HEK293 (cell line): ENCODE data around the gene SESTD1.

Source experiments
- BCL11B ChIP-seq: fragments of 450-650 bp; formaldehyde crosslinking; IDR thresholded peaks from 2 replicates; pipeline ENCODE4 v1.5.1; 2016; ENCODE audit warnings: low read depth, missing biosample characterization, missing genetic modification characterization
- CTCF ChIP-seq: fragments of 450-650 bp; formaldehyde crosslinking; IDR thresholded peaks from 2 replicates; pipeline ENCODE4 v1.5.1; 2016; ENCODE audit warnings: missing biosample characterization, missing genetic modification characterization
- ELK4 ChIP-seq: IDR thresholded peaks from 2 replicates; pipeline ENCODE4 v1.6.1; 2011; ENCODE audit warnings: mild to moderate bottlenecking, low read depth, low read length, borderline replicate concordance
- KLF17 ChIP-seq: fragments of 450-650 bp; formaldehyde crosslinking; IDR thresholded peaks from 2 replicates; pipeline ENCODE4 v1.5.1; 2016; ENCODE audit warnings: missing biosample characterization, missing genetic modification characterization
- KLF8 ChIP-seq: fragments of 450-650 bp; formaldehyde crosslinking; IDR thresholded peaks from 2 replicates; pipeline ENCODE4 v1.5.1; 2016; ENCODE audit warnings: missing biosample characterization, missing genetic modification characterization
- PRDM1 ChIP-seq: fragments of 450-650 bp; formaldehyde crosslinking; IDR thresholded peaks from 2 replicates; pipeline ENCODE4; 2016; ENCODE audit warnings: missing biosample characterization, missing genetic modification characterization
- TCF7L2 ChIP-seq: IDR thresholded peaks from 2 replicates; pipeline ENCODE4 v1.6.1; 2011; ENCODE audit warnings: low read depth, mild to moderate bottlenecking, inconsistent platforms, low read length, moderate library complexity, borderline replicate concordance
- ZEB2 ChIP-seq: fragments of 450-650 bp; formaldehyde crosslinking; IDR thresholded peaks from 2 replicates; pipeline ENCODE4 v1.5.1; 2016; ENCODE audit warnings: missing biosample characterization, missing genetic modification characterization
- ZNF140 ChIP-seq: fragments of 450-650 bp; formaldehyde crosslinking; IDR thresholded peaks from 2 replicates; pipeline ENCODE4 v1.5.1; 2016; ENCODE audit warnings: missing biosample characterization, missing genetic modification characterization
- ZNF148 ChIP-seq: fragments of 450-650 bp; formaldehyde crosslinking; IDR thresholded peaks from 2 replicates; pipeline ENCODE4 v1.5.0; 2017; ENCODE audit warnings: missing biosample characterization, missing genetic modification characterization, borderline replicate concordance
- ZNF184 ChIP-seq: fragments of 450-650 bp; IDR thresholded peaks from 2 replicates; pipeline ENCODE4 v1.5.1; 2018; ENCODE audit warnings: missing biosample characterization, mild to moderate bottlenecking, missing genetic modification characterization
- ZNF19 ChIP-seq: fragments of 450-650 bp; formaldehyde crosslinking; IDR thresholded peaks from 2 replicates; pipeline ENCODE4; 2016; ENCODE audit warnings: missing biosample characterization, missing genetic modification characterization, low read depth
- ZNF221 ChIP-seq: fragments of 450-650 bp; formaldehyde crosslinking; IDR thresholded peaks from 2 replicates; pipeline ENCODE4 v1.5.1; 2017; ENCODE audit warnings: missing biosample characterization, missing genetic modification characterization, borderline replicate concordance
- ZNF280D ChIP-seq: fragments of 450-650 bp; formaldehyde crosslinking; IDR thresholded peaks from 2 replicates; pipeline ENCODE4 v1.5.1; 2016; ENCODE audit warnings: missing biosample characterization, missing genetic modification characterization
- ZNF335 ChIP-seq: fragments of 450-650 bp; formaldehyde crosslinking; conservative IDR thresholded peaks from 2 replicates; pipeline ENCODE4 v1.5.1; 2016; ENCODE audit warnings: missing biosample characterization, missing genetic modification characterization
- ZNF354C ChIP-seq: fragments of 450-650 bp; formaldehyde crosslinking; IDR thresholded peaks from 2 replicates; pipeline ENCODE4 v1.5.1; 2016; ENCODE audit warnings: missing biosample characterization, missing genetic modification characterization, low read depth, borderline replicate concordance
- ZNF510 ChIP-seq: fragments of 450-650 bp; formaldehyde crosslinking; IDR thresholded peaks from 2 replicates; pipeline ENCODE4 v1.5.1; 2018; ENCODE audit warnings: mild to moderate bottlenecking, missing genetic modification characterization, missing biosample characterization; ENCODE audit not compliant: insufficient replicate concordance
- ZNF529 ChIP-seq: fragments of 450-650 bp; formaldehyde crosslinking; IDR thresholded peaks from 2 replicates; pipeline ENCODE4 v1.5.1; 2017; ENCODE audit warnings: missing genetic modification characterization, missing biosample characterization; ENCODE audit not compliant: insufficient replicate concordance
- ZNF544 ChIP-seq: fragments of 450-650 bp; formaldehyde crosslinking; IDR thresholded peaks from 2 replicates; pipeline ENCODE4 v1.5.0; 2017; ENCODE audit warnings: missing biosample characterization, missing genetic modification characterization
- ZNF596 ChIP-seq: fragments of 450-650 bp; IDR thresholded peaks from 2 replicates; pipeline ENCODE4 v1.5.0; 2018; ENCODE audit warnings: missing biosample characterization, mild to moderate bottlenecking, missing genetic modification characterization, moderate library complexity
- ZNF610 ChIP-seq: fragments of 450-650 bp; formaldehyde crosslinking; IDR thresholded peaks from 2 replicates; pipeline ENCODE4 v1.5.1; 2016; ENCODE audit warnings: missing biosample characterization, missing genetic modification characterization, borderline replicate concordance
- ZNF629 ChIP-seq: fragments of 450-650 bp; formaldehyde crosslinking; IDR thresholded peaks from 2 replicates; pipeline ENCODE4 v1.5.1; 2017; ENCODE audit warnings: missing biosample characterization, missing genetic modification characterization
- ZNF645 ChIP-seq: fragments of 450-650 bp; formaldehyde crosslinking; IDR thresholded peaks from 2 replicates; pipeline ENCODE4; 2016; ENCODE audit warnings: missing biosample characterization, missing genetic modification characterization
- ZNF660 ChIP-seq: fragments of 450-650 bp; IDR thresholded peaks from 2 replicates; pipeline ENCODE4 v1.5.1; 2018; ENCODE audit warnings: missing biosample characterization, mild to moderate bottlenecking, missing genetic modification characterization
- ZNF701 ChIP-seq: fragments of 450-650 bp; formaldehyde crosslinking; IDR thresholded peaks from 2 replicates; pipeline ENCODE4 v1.5.1; 2016; ENCODE audit warnings: missing biosample characterization, missing genetic modification characterization
- ZNF76 ChIP-seq: fragments of 450-650 bp; formaldehyde crosslinking; IDR thresholded peaks from 2 replicates; pipeline ENCODE4; 2016; ENCODE audit warnings: low read depth, missing biosample characterization, missing genetic modification characterization, borderline replicate concordance
- ZSCAN18 ChIP-seq: fragments of 450-650 bp; formaldehyde crosslinking; IDR thresholded peaks from 2 replicates; pipeline ENCODE4 v1.5.1; 2016; ENCODE audit warnings: missing biosample characterization, missing genetic modification characterization
- ZXDB ChIP-seq: fragments of 450-650 bp; formaldehyde crosslinking; IDR thresholded peaks from 2 replicates; pipeline ENCODE4 v1.5.1; 2016; ENCODE audit warnings: missing biosample characterization, missing genetic modification characterization

SESTD1 gene

GRCh38 chr2:179235463-179236108 lies 29.0 kb downstream of the SESTD1 start (continued):
- no peak for TF ChIP-seq ZNF596 (tag by site-specific recombination)
- TF ChIP-seq ELK4, result no peak
- TF ChIP-seq ZNF354C, result no peak
- peak; percentile 83 for TF ChIP-seq ZNF629 (tag by site-specific recombination)
- no peak for TF ChIP-seq BCL11B (tag by site-specific recombination)
- TF ChIP-seq ZNF610 (tag by site-specific recombination), result no peak
- TF ChIP-seq KLF17 (tag by site-specific recombination), result no peak
- no peak for TF ChIP-seq ZNF529 (tag by site-specific recombination)
- no peak for TF ChIP-seq ZNF645 (tag by site-specific recombination)
- no peak for TF ChIP-seq ZNF701
- no peak for TF ChIP-seq ZNF76
- TF ChIP-seq ZNF221 (tag by site-specific recombination), result no peak
- TF ChIP-seq ZNF184 (tag by site-specific recombination), result no peak
- no peak for TF ChIP-seq ZNF148 (tag by site-specific recombination)
- TF ChIP-seq KLF8 (tag by site-specific recombination), result no peak
- 0 out of 2 replicates have a peak, but pooled peaks have one; percentile 11 for TF ChIP-seq ZNF335 (tag by site-specific recombination)
- TF ChIP-seq TCF7L2, result no peak
- no peak for TF ChIP-seq ZNF510 (tag by site-specific recombination)
- TF ChIP-seq ZEB2 (tag by site-specific recombination), result peak; percentile 70
- TF ChIP-seq PRDM1, result no peak
- no peak for TF ChIP-seq CTCF (tag by site-specific recombination)
- no peak for TF ChIP-seq ZSCAN18
- no peak for TF ChIP-seq ZNF19 (tag by site-specific recombination)
- TF ChIP-seq ZNF140 (tag by site-specific recombination), result no peak
- TF ChIP-seq ZNF660, result no peak
- no peak for TF ChIP-seq ZNF544
- no peak for TF ChIP-seq ZNF280D
- TF ChIP-seq ZXDB (tag by site-specific recombination), result no peak
